ENCODE measurements around the gene SVOP. TPM values are rescaled to one million over a fixed set of nuclear protein-coding genes. Genes with fewer than 3 reads are reported as not detected.

SVOP gene
- total and polyA plus RNA-seq, 4 donors: 0.10 TPM; not detected in 3

- no peak for TF ChIP-seq CTCF (IDR thresholded peaks at IDR 0.05; ENCODE audit: low read depth, low read length, missing input control)
Observed at GRCh38 chr12:109047081-109047805, 26.4 kb upstream of the SVOP start (continued).

- TF ChIP-seq GABPA (IDR thresholded peaks at IDR 0.05 in 1 of 2, conservative IDR thresholded peaks at IDR 0.05 in 1 of 2) (no peak), ATF3 (IDR thresholded peaks at IDR 0.05) (no peak), MAX (IDR thresholded peaks at IDR 0.05) (no peak), JUND (IDR thresholded peaks at IDR 0.05) (no peak), RXRA (IDR thresholded peaks at IDR 0.05) (no peak), FOXA2 (IDR thresholded peaks at IDR 0.05) (no peak), REST (IDR thresholded peaks at IDR 0.05) (no peak), HNF4A (conservative IDR thresholded peaks at IDR 0.05) (no peak), TAF1 (conservative IDR thresholded peaks at IDR 0.05) (no peak), NR2F2 (IDR thresholded peaks at IDR 0.05) (no peak), ZBTB33 (IDR thresholded peaks at IDR 0.05) (no peak), SP1 (IDR thresholded peaks at IDR 0.05) (no peak), EGR1 (IDR thresholded peaks at IDR 0.05; ENCODE audit: low read depth in 2 of 2) (no peak), FOXA1 (IDR thresholded peaks at IDR 0.05) (no peak), CTCF (IDR thresholded peaks at IDR 0.05; ENCODE audit: low read depth, low read length, missing input control) (no peak), YY1 (IDR thresholded peaks at IDR 0.05) (no peak), RAD21 (IDR thresholded peaks at IDR 0.05) (no peak)
- 83% methylated on average over 5 of the region's 5 CpGs for WGBS
Observed at GRCh38 chr12:109044241-109044640, 23.4 kb upstream of the SVOP start.

More at GRCh38 chr12:109044241-109044640, 23.4 kb upstream of the SVOP start:
- Histone ChIP-seq H3K27ac (ENCODE audit: low read depth in 1 of 2, low read length in 2 of 2) (no peak overlapping the region), H3K36me3 (ENCODE audit: control insufficient read depth in 4 of 4, insufficient read depth in 3 of 4, low read depth in 1 of 4, low read length in 3 of 4) (no peaks in the 10 kb centered on the region), H3K4me1 (ENCODE audit: control insufficient read depth in 4 of 4, insufficient read depth in 4 of 4, low read length in 3 of 4) (no peaks in the 10 kb centered on the region), H3K4me3 (ENCODE audit: low read depth in 1 of 3, low read length in 3 of 3) (no peak overlapping the region), H3K9me3 (ENCODE audit: control insufficient read depth in 4 of 4, low read length in 3 of 4) (peaks cover 0 to 3% (median 1%) of the 10 kb centered on the region in 4 donors), H3K9ac (ENCODE audit: low read depth in 1 of 2, low read length in 2 of 2) (no peak overlapping the region), H3K27me3 (ENCODE audit: control insufficient read depth in 4 of 4, insufficient read depth in 4 of 4, low read length in 3 of 4) (no peaks in the 10 kb centered on the region)
- DNase-seq (ENCODE audit: low spot score): no peak
